ENCODE measurements around the gene ZNF726. TPM values are rescaled to one million over a fixed set of nuclear protein-coding genes. Genes with fewer than 3 reads are reported as not detected.
"Not testable (repeated sequence)": the region's sequence is repeated elsewhere in the genome, so short reads cannot be mapped to it uniquely, and the experiment has no call there.

Gene ZNF726
- total RNA-seq, 2 donors from 2014 or later, result 1.8 to 2.0 TPM

- Histone ChIP-seq H3K4me3 (no peak overlapping the region), H3K27ac (no peak overlapping the region), H3K4me1 (no peaks in the 10 kb centered on the region), H3K27me3 (no peaks in the 10 kb centered on the region), H3K9me3 (no peaks in the 10 kb centered on the region), H3K36me3 (replicated peaks in 1 of 2; ENCODE audit: insufficient read depth in 1 of 2, low read depth in 2 of 2) (no peaks in the 10 kb centered on the region)
- TF ChIP-seq POLR2A (IDR thresholded peaks at IDR 0.05) (no peak), CTCF (IDR thresholded peaks at IDR 0.05) (no peak)
- intact Hi-C loops (cut with DNase I), result no loop called here
- 54 to 61% methylated on average over 12 of the region's 12 CpGs for WGBS, 2 donors
- DNase-seq, result no peak
- no peak for ATAC-seq
Observed at GRCh38 chr19:23876261-23876660, 38.4 kb upstream of the ZNF726 start.

GRCh38 chr19:23876756-23877155, 37.9 kb upstream of the ZNF726 start:
- H3K27me3 ChIP-seq; H3K9me3 ChIP-seq; H3K4me1 ChIP-seq; H3K36me3 ChIP-seq (replicated peaks in 1 of 2; ENCODE audit: insufficient read depth in 1 of 2, low read depth in 2 of 2); DNase-seq; H3K27ac ChIP-seq; ATAC-seq; H3K4me3 ChIP-seq; intact Hi-C loops (cut with DNase I): not testable (repeated sequence)
- 18 to 23% methylated on average over 3 of the region's 3 CpGs for WGBS, 2 donors

GRCh38 chr19:23882493-23882892, 32.2 kb upstream of the ZNF726 start:
- Histone ChIP-seq H3K36me3 (replicated peaks in 1 of 2; ENCODE audit: insufficient read depth in 1 of 2, low read depth in 2 of 2) (no peaks in the 10 kb centered on the region), H3K9me3 (no peaks in the 10 kb centered on the region), H3K4me1 (no peaks in the 10 kb centered on the region), H3K4me3 (no peak overlapping the region), H3K27ac (no peak overlapping the region), H3K27me3 (no peaks in the 10 kb centered on the region)
- 23 to 26% methylated on average over 5 of the region's 5 CpGs for WGBS, 2 donors
- no peak for TF ChIP-seq CTCF (IDR thresholded peaks at IDR 0.05)
- TF ChIP-seq POLR2A (IDR thresholded peaks at IDR 0.05), result no peak
- DNase-seq, result peak in 1 of 4 donors; percentile 3
- no peak for ATAC-seq
- intact Hi-C loops (cut with DNase I), result no loop called here

- Histone ChIP-seq H3K27ac (no peak overlapping the region), H3K4me1 (no peaks in the 10 kb centered on the region), H3K9me3 (no peaks in the 10 kb centered on the region), H3K27me3 (no peaks in the 10 kb centered on the region), H3K36me3 (replicated peaks in 1 of 2; ENCODE audit: insufficient read depth in 1 of 2, low read depth in 2 of 2) (no peaks in the 10 kb centered on the region), H3K4me3 (no peak overlapping the region)
- no peak for ATAC-seq
- intact Hi-C loops (cut with DNase I), result no loop called here
- WGBS, 2 donors, result 74 to 83% methylated on average over 2 of the region's 2 CpGs
- TF ChIP-seq POLR2A (IDR thresholded peaks at IDR 0.05) (no peak), CTCF (IDR thresholded peaks at IDR 0.05) (no peak)
- DNase-seq, result no peak
Observed at GRCh38 chr19:23884363-23884762, 30.3 kb upstream of the ZNF726 start.

GRCh38 chr19:23887642-23888041, 27.0 kb upstream of the ZNF726 start:
- no peak for TF ChIP-seq CTCF (IDR thresholded peaks at IDR 0.05)
- no peak for TF ChIP-seq POLR2A (IDR thresholded peaks at IDR 0.05)
- H3K27me3 ChIP-seq, result no peaks in the 10 kb centered on the region
- H3K36me3 ChIP-seq (replicated peaks in 1 of 2; ENCODE audit: insufficient read depth in 1 of 2, low read depth in 2 of 2), result no peaks in the 10 kb centered on the region
- ATAC-seq (no peak), DNase-seq (peak in 1 of 4 donors; percentile 6)
- WGBS, 2 donors, result 55 to 64% methylated on average over 5 of the region's 5 CpGs
- intact Hi-C loops (cut with DNase I), result no loop called here
- no peak overlapping the region for H3K4me3 ChIP-seq
- H3K9me3 ChIP-seq, result no peaks in the 10 kb centered on the region
- no peak overlapping the region for H3K27ac ChIP-seq
- H3K4me1 ChIP-seq, result no peaks in the 10 kb centered on the region

- intact Hi-C loops (cut with DNase I); H3K27ac ChIP-seq; H3K27me3 ChIP-seq; ATAC-seq; H3K9me3 ChIP-seq; DNase-seq; H3K4me1 ChIP-seq; H3K4me3 ChIP-seq; H3K36me3 ChIP-seq (replicated peaks in 1 of 2; ENCODE audit: insufficient read depth in 1 of 2, low read depth in 2 of 2): not testable (repeated sequence)
- 80 to 81% methylated on average over 13 to 15 of the region's 15 CpGs for WGBS, 2 donors
Observed at GRCh38 chr19:23896096-23896495, 18.6 kb upstream of the ZNF726 start.
